ENCODE measurements around the gene DNAAF5. TPM values are rescaled to one million over a fixed set of nuclear protein-coding genes. Genes with fewer than 3 reads are reported as not detected.
A peak's percentile ranks its signal among the peaks of the same experiment; 100 is the strongest.

DNAAF5 gene
- total and polyA plus RNA-seq, 4 experiments from 2014 or later: 1.7 to 19.4 (median 10.3) TPM

GRCh38 chr7:785416-785815, 58.9 kb downstream of the DNAAF5 start:
- Mint-ChIP-seq H3K4me3 (no peak overlapping the region), H3K27ac (no peak overlapping the region), H3K36me3 (peaks cover 22 to 29% of the 10 kb centered on the region in 2 donors), H3K9me3 (peaks cover 0 to 2% (median 0%) of the 10 kb centered on the region in 8 donors), H3K27me3 (no peaks in the 10 kb centered on the region), H3K4me1 (peaks cover 0 to 5% (median under 1%) of the 10 kb centered on the region in 4 donors)
- Histone ChIP-seq H3K27ac (ENCODE audit: low read depth, low read length) (no peak overlapping the region), H3K4me1 (ENCODE audit: insufficient read depth, low read length) (no peaks in the 10 kb centered on the region), H3K27me3 (ENCODE audit: insufficient read depth, low read length) (no peaks in the 10 kb centered on the region), H3K36me3 (ENCODE audit: insufficient read depth, low read length) (no peaks in the 10 kb centered on the region), H3K9me3 (ENCODE audit: control insufficient read depth in 1 of 2, low read length in 2 of 2) (no peaks in the 10 kb centered on the region), H3K4me3 (ENCODE audit: low read length in 2 of 2) (no peak overlapping the region)
- ChIA-PET POLR2A (ENCODE audit: partially characterized antibody) (no interaction called here), CTCF (ENCODE audit: partially characterized antibody) (interaction anchor here (1.6 to 10.5 kb wide), 3 partner anchors 28 to 90 kb away, joined by 4 to 115 read pairs (median 5); no protein-coding TSS in a partner anchor)
- no peak for DNase-seq
- intact Hi-C loops (cut with micrococcal nuclease): loop anchor here (5.0 kb wide), 1 partner anchor 167 kb away; the partner anchor contains the start of gene ADAP1

- Histone ChIP-seq H3K4me1 (ENCODE audit: insufficient read depth, low read length) (no peaks in the 10 kb centered on the region), H3K27me3 (ENCODE audit: insufficient read depth, low read length) (no peaks in the 10 kb centered on the region), H3K36me3 (ENCODE audit: insufficient read depth, low read length) (no peaks in the 10 kb centered on the region), H3K27ac (ENCODE audit: low read depth, low read length) (no peak overlapping the region), H3K9me3 (ENCODE audit: control insufficient read depth in 1 of 2, low read length in 2 of 2) (no peaks in the 10 kb centered on the region), H3K4me3 (ENCODE audit: low read length in 2 of 2) (no peak overlapping the region)
- ChIA-PET CTCF (ENCODE audit: partially characterized antibody) (interaction anchor here (0.6 to 10.5 kb wide), 5 partner anchors 26 to 471 kb away, joined by 3 to 115 read pairs (median 4); no protein-coding TSS in a partner anchor), POLR2A (ENCODE audit: partially characterized antibody) (interaction anchor here (1.0 to 1.5 kb wide), 2 partner anchors 45 to 88 kb away, joined by 3 to 5 read pairs; no protein-coding TSS in a partner anchor)
- H3K27me3 Mint-ChIP-seq: no peaks in the 10 kb centered on the region
- H3K4me3 Mint-ChIP-seq: no peak overlapping the region
- H3K27ac Mint-ChIP-seq: peak overlapping the region in 1 of 7 donors; percentile 32
- H3K4me1 Mint-ChIP-seq: peaks cover 0 to 5% (median under 1%) of the 10 kb centered on the region in 4 donors
- peak; percentile 60 to 64 (median 61) for DNase-seq
- peaks cover 0 to 4% (median 0%) of the 10 kb centered on the region in 8 donors for H3K9me3 Mint-ChIP-seq
- H3K36me3 Mint-ChIP-seq: peaks cover 14 to 20% of the 10 kb centered on the region in 2 donors
- intact Hi-C loops (cut with micrococcal nuclease): loop anchor here (1.0 to 5.0 kb wide), 3 partner anchors 46 to 166 kb away; partner anchors contain the start of genes ADAP1 and SUN1
Observed at GRCh38 chr7:786472-787255, 60.2 kb downstream of the DNAAF5 start.

GRCh38 chr7:787332-788240, 61.1 kb downstream of the DNAAF5 start:
- no peaks in the 10 kb centered on the region for H3K27me3 Mint-ChIP-seq
- H3K36me3 Mint-ChIP-seq: peaks cover 14 to 18% of the 10 kb centered on the region in 2 donors
- peaks cover 0 to 4% (median 0%) of the 10 kb centered on the region in 8 donors for H3K9me3 Mint-ChIP-seq
- no peak overlapping the region for H3K27ac Mint-ChIP-seq
- H3K4me1 Mint-ChIP-seq: peaks cover 0 to 5% (median under 1%) of the 10 kb centered on the region in 4 donors
- DNase-seq: no peak
- H3K4me3 Mint-ChIP-seq: no peak overlapping the region
- Histone ChIP-seq H3K9me3 (ENCODE audit: control insufficient read depth in 1 of 2, low read length in 2 of 2) (no peaks in the 10 kb centered on the region), H3K27me3 (ENCODE audit: insufficient read depth, low read length) (no peaks in the 10 kb centered on the region), H3K36me3 (ENCODE audit: insufficient read depth, low read length) (no peaks in the 10 kb centered on the region), H3K27ac (ENCODE audit: low read depth, low read length) (no peak overlapping the region), H3K4me3 (ENCODE audit: low read length in 2 of 2) (no peak overlapping the region), H3K4me1 (ENCODE audit: insufficient read depth, low read length) (no peaks in the 10 kb centered on the region)
- ChIA-PET CTCF (ENCODE audit: partially characterized antibody) (interaction anchor here (1.5 to 10.5 kb wide), 3 partner anchors 25 to 84 kb away, joined by 4 to 115 read pairs (median 4); no protein-coding TSS in a partner anchor), POLR2A (ENCODE audit: partially characterized antibody) (interaction anchor here (1.5 to 1.7 kb wide), 2 partner anchors 44 to 88 kb away, joined by 5 to 6 read pairs; partner anchors contain the start of gene SUN1)
- intact Hi-C loops (cut with micrococcal nuclease): loop anchor here (5.0 kb wide), 1 partner anchor 165 kb away; the partner anchor contains the start of gene ADAP1

GRCh38 chr7:791519-791918, 65.0 kb downstream of the DNAAF5 start:
- intact Hi-C loops (cut with micrococcal nuclease): no loop called here
- POLR2A ChIA-PET (ENCODE audit: partially characterized antibody): interaction anchor here (2.2 kb wide), 1 partner anchor 40 kb away, joined by 8 read pairs; the partner anchor contains the start of gene SUN1
- Histone ChIP-seq H3K4me3 (ENCODE audit: low read length in 2 of 2) (no peak overlapping the region), H3K9me3 (ENCODE audit: control insufficient read depth in 1 of 2, low read length in 2 of 2) (no peaks in the 10 kb centered on the region), H3K36me3 (ENCODE audit: insufficient read depth, low read length) (no peaks in the 10 kb centered on the region), H3K4me1 (ENCODE audit: insufficient read depth, low read length) (no peaks in the 10 kb centered on the region), H3K27ac (ENCODE audit: low read depth, low read length) (no peak overlapping the region), H3K27me3 (ENCODE audit: insufficient read depth, low read length) (no peaks in the 10 kb centered on the region)
- H3K4me1 Mint-ChIP-seq: peaks cover 0 to under 1% (median 0%) of the 10 kb centered on the region in 4 donors
- no peaks in the 10 kb centered on the region for H3K27me3 Mint-ChIP-seq
- peaks cover 0 to 7% of the 10 kb centered on the region in 2 donors for H3K36me3 Mint-ChIP-seq
- peaks cover 0 to 2% (median 0%) of the 10 kb centered on the region in 8 donors for H3K9me3 Mint-ChIP-seq
- DNase-seq: no peak
- no peak overlapping the region for H3K27ac Mint-ChIP-seq
- CTCF ChIA-PET (ENCODE audit: partially characterized antibody): interaction anchor here (10.5 kb wide), 1 partner anchor 80 kb away, joined by 115 read pairs; no protein-coding TSS in a partner anchor
- no peak overlapping the region for H3K4me3 Mint-ChIP-seq

- Mint-ChIP-seq H3K27me3 (no peaks in the 10 kb centered on the region), H3K4me1 (no peaks in the 10 kb centered on the region), H3K27ac (peak overlapping the region in 2 of 7 donors; percentile 62 to 70), H3K36me3 (peaks cover 0 to 3% of the 10 kb centered on the region in 2 donors), H3K9me3 (peaks cover 0 to 2% (median 0%) of the 10 kb centered on the region in 8 donors), H3K4me3 (peak overlapping the region in 1 of 8 donors; percentile 51)
- no peaks in the 10 kb centered on the region for H3K36me3 ChIP-seq (ENCODE audit: insufficient read depth, low read length)
- no peaks in the 10 kb centered on the region for H3K9me3 ChIP-seq (ENCODE audit: control insufficient read depth in 1 of 2, low read length in 2 of 2)
- H3K27me3 ChIP-seq (ENCODE audit: insufficient read depth, low read length): no peaks in the 10 kb centered on the region
- H3K4me1 ChIP-seq (ENCODE audit: insufficient read depth, low read length): no peaks in the 10 kb centered on the region
- intact Hi-C loops (cut with micrococcal nuclease): no loop called here
- ChIA-PET POLR2A (ENCODE audit: partially characterized antibody) (no interaction called here), CTCF (ENCODE audit: partially characterized antibody) (no interaction called here)
- H3K4me3 ChIP-seq (ENCODE audit: low read length in 2 of 2): no peak overlapping the region
- no peak overlapping the region for H3K27ac ChIP-seq (ENCODE audit: low read depth, low read length)
- DNase-seq: no peak
Observed at GRCh38 chr7:794207-794606, 67.7 kb downstream of the DNAAF5 start.

GRCh38 chr7:794671-795329, 68.3 kb downstream of the DNAAF5 start:
- no peak overlapping the region for H3K4me3 Mint-ChIP-seq
- intact Hi-C loops (cut with micrococcal nuclease): no loop called here
- no peaks in the 10 kb centered on the region for H3K36me3 ChIP-seq (ENCODE audit: insufficient read depth, low read length)
- no peaks in the 10 kb centered on the region for H3K9me3 ChIP-seq (ENCODE audit: control insufficient read depth in 1 of 2, low read length in 2 of 2)
- no peak overlapping the region for H3K27ac ChIP-seq (ENCODE audit: low read depth, low read length)
- no peak for DNase-seq
- H3K4me1 ChIP-seq (ENCODE audit: insufficient read depth, low read length): no peaks in the 10 kb centered on the region
- CTCF ChIA-PET (ENCODE audit: partially characterized antibody): no interaction called here
- H3K36me3 Mint-ChIP-seq: no peaks in the 10 kb centered on the region
- no peak overlapping the region for H3K27ac Mint-ChIP-seq
- H3K9me3 Mint-ChIP-seq: peaks cover 0 to 2% (median 0%) of the 10 kb centered on the region in 8 donors
- H3K27me3 Mint-ChIP-seq: no peaks in the 10 kb centered on the region
- no peaks in the 10 kb centered on the region for H3K4me1 Mint-ChIP-seq
- no peaks in the 10 kb centered on the region for H3K27me3 ChIP-seq (ENCODE audit: insufficient read depth, low read length)
- POLR2A ChIA-PET (ENCODE audit: partially characterized antibody): no interaction called here
- H3K4me3 ChIP-seq (ENCODE audit: low read length in 2 of 2): no peak overlapping the region
